ENCODE results near the gene THSD4.
"Not testable (repeated sequence)": the region's sequence is repeated elsewhere in the genome, so short reads cannot be mapped to it uniquely, and the experiment has no call there.

The THSD4 gene

DNA sequence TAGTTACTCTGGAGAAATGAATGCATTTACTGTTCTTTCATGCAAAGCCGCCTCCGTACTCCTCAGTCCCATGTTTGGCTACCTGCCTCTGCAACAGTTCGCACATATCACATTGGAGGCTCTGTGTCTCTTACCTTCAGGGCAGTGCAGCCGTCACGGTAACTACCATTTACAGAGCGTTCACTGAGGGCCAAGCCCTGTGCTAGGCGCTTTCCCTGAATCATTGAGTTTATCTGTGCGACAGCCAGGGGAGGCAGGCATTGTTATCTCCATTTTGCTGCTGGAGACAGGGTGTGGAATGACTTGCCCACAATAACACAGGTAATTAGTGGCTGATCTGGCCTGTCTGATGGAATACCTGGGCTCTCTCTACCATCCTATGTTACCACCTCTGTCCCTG is 115.0 kb downstream of the THSD4 start:
- no peak for DNase-seq

DNA sequence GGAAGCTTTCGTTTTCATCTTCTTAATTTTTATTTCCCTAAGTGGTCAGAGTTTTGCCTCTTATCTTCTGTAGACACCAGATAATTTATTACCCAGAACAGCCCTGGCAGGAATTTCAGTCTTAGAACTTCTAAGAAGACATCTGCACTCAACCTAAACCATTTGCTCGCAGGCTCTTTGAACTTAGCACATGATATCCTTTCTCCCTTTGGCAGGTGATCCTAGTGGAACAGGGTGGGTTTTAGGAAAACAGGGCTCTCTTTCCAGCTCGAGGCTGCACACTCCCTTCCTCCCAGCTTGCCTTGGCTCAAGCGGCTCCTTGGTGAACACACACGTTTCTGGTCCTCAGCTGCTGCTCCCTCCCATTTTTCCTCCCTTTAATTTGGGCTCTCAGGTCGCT is 116.5 kb downstream of the THSD4 start:
- no peak for DNase-seq

DNA sequence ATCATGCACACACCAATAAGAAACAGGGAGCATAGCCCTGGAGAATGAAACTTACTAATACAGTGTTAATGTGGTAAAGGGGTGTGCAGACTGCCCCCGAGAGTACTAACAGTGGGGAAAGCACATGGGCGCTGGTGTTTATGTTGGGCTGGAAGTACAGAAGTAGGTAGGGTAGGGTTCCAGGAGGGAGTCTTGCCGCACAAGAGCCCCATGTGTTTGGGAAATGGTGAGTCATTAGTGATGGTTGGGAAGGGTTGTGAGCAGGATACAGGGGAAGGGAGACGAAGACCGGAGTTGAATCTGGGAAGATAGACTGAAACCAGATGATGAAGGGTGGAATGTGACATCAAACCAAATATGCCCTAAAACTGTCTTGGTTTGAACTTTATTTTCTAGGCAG is 117.1 kb downstream of the THSD4 start:
- no peak for DNase-seq

DNA sequence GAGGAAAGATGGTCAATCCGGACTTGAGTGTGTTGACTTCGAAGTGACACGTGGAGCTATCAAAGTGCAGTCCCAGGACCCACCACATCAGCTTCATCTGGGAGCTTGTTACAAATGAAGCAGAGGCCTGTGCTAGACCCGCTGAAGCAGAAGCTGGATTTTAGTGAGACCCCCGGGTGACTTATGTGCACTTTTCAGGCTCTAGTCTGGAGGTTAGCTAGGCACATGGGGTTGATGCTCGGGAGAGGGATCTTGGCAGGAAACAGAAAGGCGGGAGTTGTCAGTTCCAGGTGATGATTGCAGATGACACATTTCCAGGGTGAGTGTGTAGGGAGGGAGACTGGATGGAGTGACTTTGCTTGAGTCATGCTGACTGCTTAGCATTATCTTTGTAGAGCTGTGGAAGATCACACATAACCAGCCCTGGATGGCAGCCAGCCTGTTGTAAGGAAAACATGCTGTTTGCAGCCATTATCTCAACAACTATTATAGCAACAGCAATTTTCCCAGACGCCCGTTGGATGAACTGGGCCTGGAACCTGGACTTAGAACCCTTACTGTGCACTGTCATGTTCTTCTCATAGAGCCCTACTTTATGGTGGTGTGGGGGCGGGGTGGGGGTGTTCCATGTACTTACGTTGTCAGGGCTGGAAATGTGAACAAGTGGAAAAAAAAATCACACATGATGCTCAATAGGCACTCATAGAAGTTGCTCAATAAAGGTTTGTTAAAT is 122.4 kb downstream of the THSD4 start:
- DNase-seq: no peak

DNA sequence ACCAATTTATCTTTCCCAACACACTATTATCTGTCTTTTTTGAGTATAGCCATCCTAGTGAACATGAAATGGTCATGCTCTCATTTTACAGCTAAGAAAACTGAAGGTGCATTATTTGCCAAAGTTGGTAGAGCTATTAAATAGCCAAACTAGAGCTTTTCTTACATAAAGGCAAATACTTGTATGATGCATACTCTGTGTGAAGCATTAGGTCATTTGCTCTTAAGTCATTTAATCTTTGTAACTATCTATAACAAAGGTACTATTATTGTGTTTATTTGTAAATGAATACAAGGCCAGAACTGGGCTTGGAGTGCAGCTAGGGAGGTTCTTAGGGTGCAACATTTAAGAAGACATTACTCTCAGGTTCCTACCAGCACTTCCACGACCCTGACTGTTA is 123.7 kb downstream of the THSD4 start:
- no peak for DNase-seq

DNA sequence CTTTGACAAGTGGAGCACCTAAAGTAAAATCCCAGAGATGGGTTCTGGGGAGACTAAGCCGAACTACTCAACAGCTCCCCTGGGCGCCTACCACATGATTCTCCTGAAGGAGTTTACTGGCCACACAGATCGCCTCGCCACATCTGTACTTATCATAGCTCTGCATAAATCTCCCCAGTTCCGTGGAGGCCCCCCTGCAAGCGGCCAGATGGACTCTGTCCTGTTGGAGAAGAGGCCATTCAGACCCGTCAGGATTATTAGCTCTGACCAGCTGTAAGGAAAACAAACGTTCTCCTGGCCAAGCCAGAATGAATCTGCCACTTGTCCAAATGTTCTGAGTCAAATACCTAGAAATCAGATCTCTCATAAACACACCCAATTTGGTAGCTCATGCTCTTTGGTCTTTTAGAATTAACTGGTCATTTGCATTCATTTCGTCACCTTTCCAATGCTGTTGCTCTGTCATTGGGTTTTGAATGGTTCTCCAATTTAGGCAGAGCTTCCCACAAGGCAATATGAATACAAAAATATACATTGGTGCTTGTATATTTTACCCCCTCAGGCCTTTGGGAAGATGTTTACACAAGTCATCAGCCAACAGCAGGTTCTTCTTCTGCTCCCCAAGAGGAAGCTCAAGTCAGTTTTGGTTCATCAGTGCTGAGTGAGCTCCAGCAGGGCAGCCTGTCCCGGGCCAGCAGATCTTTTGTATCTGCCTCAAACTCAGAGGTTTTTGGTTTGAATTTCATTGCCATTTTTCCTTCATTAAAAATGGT is 124.5 kb downstream of the THSD4 start:
- DNase-seq: no peak

DNA sequence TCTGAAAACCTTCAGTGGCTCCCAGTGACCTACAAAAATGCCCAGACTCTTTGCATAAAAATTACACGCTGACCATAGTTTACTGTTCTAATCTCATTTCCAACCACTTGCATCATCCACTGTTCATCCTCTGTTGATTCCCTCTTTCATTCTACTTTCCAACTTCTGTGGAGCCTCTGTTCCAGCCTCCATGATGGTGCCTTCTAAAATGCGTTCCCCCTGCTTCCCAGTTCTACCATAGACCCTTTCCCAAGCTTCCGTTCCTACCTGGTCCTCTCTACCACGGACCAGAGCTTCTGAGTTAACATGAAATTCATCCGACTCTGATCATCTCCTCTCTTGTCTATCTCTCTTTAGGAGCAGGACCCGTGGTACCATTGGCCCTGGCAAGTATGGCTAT is 127.0 kb downstream of the THSD4 start:
- no peak for DNase-seq

DNA sequence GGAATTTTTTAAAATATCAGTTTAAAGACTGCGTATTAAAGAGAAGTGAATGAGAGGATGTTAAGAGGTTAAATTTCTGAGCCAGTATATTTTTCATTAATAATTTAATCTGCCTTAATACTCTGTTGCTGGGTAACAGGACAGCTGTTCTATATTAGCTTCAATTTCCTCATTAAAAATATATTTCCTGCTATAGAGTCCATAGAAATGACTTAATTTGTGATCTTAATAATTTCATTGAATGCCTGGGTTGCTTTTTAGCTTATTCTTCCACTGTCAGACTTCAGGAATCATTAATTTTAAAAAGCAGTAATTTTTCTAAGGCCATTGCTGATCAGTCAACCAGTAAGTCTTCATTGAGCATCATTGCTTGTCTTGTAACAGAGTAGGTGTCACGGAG is 129.0 kb downstream of the THSD4 start:
- DNase-seq: no peak

DNA sequence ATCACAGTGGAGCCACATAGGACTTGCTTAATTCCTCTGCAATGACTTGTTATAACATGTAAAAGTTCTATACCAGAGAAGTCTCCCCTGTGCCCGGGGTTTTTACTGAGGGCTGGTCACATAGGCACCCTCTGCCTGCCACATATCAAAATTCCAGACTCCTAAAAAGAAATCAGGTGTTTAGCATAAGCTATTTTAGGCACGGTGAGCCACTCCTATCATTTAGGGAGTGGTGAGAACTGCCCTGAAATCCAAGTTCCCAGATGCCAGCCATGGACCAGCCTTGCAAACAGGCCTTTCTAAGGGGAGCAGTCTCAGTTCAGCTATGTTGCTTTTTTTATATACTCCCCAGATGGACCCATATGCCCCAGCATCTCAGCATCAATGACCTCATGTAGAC is 130.3 kb downstream of the THSD4 start:
- DNase-seq: no peak

DNA sequence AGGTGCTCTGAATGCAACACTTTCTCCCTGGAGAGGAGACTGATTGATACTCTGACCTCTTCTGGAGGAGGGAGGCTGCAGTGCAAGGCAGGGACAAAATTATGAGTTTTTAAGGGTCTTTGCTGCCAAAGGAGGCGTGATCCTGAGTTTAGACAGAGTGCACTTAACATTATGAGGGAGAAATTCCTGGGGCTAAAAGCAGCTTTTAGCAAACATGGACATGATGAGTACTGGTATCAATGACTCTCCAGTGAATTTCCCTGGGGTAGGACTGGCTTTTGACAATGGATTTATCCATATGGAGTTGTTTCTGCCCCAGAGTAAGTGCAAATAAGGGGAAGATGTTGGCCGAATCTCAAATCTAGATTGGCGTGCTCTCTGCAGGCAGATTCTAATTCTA is 133.1 kb downstream of the THSD4 start:
- DNase-seq: no peak

DNA sequence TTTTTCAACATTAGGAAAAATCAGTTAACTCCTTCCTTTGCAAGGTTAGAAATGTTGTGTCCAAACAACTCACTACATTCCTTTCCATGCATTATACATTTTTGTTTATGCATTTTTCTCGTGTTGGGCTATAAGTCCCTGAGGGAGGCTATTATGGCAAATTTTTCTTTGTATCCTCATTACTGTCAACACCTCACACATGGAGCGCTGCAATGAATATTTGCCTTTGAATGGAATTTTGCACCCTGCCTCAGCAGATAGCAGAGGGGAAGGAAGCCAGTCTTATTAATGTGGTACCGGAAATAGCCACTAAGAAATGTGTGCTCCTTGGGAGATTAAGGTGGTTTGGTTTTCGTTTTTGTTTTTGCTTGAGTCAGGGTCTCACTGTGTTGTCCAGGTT is 134.7 kb downstream of the THSD4 start:
- DNase-seq: no peak

DNA sequence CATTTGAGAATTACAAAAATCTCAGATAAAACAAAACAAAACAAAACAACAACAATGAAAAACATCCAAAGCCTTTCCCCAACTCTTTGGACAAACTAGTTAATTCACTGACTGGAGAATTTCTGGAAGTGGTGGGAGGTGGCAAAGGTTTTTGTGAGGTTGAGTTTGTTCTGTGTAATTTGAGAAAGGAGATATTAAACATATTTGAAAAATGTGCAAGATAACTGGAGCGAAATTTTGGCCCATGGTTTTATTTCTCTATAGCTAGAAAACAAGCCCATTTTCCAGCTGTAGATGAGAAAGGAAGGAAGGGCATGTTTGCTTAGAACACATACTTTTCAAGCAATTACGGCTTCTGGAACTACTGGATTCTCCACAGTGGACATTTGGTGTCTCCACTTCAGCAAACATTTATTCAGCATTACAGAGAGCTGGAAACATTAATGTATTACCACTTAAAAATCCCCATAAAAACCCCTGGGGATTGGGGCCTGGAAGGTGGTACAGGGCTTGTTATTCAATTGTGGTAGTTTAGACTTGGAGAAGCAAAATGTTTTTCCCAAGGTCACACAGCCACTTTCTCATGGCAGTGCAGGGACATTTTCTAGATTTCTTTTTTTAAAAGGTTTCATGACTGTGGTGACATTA is 135.8 kb downstream of the THSD4 start:
- no peak for DNase-seq

DNA sequence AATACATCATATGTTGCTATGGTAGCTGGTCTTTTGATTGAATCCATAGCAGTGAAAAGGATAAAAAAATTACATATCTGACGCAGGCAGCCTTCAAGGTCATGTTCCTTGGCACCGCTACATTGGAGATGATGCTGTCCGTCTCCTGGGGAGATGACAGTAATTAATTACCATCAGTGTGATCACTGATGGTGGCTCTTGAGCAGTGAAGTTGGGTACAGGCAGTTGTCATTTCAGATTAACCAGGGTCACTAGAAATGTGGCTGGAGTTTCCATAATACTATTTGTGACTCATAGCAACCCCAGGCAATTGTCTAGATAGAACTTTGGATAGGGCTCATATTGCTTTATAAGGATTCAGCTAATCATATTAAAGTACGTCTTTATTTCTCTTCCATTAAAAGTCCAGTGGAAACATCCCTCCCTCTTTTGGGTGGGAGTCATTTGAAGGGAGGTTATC is 136.3 kb downstream of the THSD4 start:
- DNase-seq: no peak

DNA sequence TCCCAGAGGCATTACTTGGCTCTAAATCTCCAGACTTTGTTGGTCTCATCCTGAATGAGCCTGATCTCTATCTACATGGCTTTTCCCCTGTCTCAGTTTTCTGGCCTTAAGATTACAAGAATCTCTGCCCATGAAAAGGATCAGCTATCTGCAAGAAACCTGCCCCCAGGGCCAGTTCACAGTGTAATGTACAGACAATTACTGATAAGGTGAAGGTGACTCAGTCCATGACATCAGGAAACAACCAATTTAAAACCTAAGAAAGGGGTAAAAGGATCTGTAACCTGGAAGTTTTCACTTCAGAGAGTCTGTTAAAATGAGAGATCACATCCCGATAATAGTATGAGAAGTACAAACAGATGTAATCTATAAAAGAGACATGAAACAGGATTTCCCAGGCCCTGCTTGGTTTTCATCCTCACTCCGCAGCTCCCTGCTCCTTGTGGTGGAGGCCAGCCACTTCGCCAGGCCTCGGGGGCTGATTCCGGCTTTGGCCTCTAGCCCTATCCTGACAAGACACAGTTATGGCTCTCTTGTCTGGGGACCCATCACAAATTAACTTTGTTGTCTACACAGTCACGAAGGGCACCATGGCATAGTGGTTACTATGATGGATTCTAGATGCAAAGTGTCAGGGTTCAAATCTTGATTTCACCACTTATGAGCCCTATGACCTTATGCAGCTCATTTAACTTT is 136.9 kb downstream of the THSD4 start:
- no peak for DNase-seq

DNA sequence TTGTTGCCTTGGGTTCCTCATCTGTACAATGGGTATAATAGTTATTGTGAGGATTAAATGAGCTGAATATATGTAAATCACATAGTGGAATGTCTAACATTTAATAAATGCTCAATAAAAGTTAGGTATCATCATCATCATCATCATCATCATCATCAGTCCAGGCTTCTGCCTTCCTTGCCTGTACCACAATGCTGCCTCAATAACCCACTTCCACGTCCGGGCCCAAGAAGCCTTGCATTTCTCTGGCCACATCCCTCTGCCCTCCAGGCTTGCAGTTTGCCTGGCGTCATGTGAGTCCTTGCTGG is 137.4 kb downstream of the THSD4 start:
- no peak for DNase-seq

DNA sequence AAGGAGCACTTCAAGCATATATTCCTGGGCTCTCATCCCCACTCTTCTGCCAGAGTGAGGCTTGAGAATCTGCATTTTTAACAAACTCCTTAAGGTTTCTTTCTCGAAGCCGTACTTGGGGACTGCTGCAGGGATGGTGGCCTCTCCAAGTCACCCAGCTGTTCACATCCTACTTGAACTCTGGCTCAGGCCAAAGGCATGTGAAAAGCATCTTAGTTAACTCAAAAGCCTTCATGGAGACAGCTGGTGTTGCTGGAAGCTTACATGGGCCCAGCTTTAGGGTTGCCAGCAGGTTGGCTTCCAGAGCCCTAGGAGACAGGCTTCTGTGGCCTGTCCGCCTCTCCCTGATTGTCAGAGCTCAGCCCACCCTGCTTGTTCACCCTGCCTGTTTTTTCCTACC is 139.2 kb downstream of the THSD4 start:
- no peak for DNase-seq

DNA sequence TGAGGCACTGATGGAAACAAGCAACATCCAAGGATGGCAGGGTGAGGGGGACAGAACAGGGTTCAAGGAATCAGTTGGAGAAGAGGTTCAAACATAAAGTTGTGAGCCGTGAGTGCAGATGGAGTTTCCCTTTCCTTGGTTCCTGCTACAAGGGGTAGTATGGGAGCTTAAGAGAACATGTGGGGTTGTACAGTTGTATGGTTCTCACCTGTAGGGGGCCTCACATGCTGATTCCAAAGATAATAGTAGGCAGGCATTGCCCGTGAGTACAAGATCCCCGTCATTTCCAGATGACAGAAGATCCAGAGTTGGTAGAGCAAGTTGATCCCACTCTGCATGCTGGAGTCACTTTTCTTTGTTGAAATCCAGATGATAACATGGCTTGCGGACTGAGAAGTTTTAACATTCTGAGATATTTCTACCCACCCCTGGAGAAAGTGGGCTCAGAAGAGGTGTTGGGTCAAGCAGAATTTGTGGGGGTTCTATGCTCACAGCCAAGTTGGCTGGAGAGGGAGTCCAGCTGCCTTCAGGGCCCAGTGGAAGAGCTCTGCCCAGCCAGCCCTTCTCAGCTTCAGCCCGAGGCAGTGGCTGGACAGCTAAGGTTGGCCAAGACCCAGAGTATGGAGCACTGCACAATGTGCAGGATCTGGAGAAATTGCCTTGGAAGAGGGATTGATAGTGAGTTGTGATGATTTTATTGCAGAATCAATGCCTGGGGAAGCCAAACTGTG is 141.8 kb downstream of the THSD4 start:
- no peak for DNase-seq

DNA sequence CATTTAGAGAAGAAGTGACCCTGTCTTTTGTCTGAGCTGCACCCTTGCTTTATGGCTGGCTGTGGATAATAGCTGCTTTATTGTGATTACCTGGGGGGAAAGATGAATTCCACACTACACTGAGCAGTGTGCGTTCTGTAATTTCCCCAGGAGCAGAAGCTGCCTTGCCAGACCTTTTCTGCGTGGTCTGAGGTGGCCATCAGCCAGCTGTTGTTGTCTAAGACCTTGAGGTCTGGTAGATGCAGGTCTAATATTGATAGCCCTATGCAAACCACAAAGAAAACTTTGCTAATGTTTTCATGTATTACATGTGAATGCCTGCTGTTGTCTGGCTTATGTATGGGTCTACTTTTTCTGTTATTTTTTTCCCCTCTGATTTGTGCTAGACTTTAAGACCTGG is 144.6 kb downstream of the THSD4 start:
- DNase-seq: no peak

DNA sequence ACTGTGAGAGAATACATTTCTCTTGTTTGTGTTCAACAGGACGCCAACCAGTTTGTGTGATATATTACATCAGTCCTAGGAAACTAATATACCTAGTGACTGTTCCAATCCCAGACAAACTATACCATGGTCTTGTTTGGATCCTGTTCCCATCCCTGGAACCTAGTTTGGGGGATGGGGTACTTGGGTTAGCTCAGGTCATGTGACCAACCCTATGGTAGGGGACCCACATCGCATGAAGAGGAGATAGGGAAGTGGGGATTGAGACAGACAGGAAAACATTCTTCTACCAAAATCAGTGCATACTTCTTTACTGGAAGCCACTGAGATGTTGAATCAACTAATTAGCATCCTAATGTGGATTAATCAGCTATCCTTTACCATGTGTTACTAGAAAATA is 146.1 kb downstream of the THSD4 start:
- no peak for DNase-seq

DNA sequence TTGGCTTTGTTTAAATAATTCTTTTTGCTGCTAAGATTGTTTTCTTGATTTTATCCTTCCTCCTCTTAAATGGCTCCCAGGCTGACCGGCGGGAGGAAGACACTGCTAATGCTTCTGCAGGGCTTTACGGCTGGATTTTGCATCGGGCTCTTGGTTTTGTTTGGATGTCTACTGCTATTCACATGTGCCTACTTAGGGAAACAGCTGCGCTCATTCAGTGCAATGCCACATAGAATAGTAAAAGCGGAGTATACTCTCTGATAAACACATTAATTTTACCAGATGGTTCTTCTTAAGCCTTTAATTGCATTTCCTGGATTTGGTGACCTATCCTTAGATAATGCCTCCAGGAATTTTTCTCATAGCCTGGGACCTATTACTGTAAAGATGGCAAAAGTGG is 146.6 kb downstream of the THSD4 start:
- DNase-seq: no peak

DNA sequence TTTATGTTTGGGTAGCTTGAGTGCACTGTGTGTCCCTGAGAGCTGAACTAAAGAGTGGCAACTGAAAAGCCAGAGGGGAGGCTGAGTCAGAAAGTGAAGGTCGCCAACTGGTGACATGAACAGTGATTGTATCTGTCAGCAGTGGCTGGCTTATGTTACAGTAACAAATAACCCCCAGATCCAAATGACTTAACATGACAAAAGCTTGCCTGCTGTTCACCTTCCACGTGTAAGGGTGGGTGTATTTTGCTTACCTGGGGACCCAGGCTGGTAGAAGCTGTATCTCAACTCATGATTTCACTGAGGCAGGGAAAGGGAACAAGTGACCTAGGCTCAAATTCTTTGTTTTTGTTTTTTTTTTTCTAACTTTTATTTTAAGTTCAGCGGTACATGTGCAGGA is 147.3 kb downstream of the THSD4 start:
- DNase-seq: no peak

DNA sequence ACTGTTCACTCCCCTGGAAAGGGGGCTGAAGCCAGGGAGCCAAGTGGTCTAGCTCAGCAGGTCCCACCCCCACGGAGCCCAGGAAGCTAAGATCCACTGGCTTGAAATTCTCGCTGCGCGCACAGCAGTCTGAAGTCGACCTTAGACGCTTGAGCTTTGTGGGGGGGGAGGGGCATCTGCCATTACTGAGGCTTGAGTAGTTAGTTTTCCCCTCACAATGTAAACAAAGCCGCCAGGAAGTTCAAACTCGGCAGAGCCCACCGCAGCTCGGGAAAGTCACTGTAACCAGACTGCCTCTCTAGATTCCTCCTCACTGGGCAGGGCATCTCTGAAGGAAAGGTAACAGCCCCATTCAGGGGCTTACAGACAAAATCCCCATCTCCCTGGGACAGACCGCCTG is 150.3 kb downstream of the THSD4 start:
- not testable (repeated sequence) for DNase-seq

DNA sequence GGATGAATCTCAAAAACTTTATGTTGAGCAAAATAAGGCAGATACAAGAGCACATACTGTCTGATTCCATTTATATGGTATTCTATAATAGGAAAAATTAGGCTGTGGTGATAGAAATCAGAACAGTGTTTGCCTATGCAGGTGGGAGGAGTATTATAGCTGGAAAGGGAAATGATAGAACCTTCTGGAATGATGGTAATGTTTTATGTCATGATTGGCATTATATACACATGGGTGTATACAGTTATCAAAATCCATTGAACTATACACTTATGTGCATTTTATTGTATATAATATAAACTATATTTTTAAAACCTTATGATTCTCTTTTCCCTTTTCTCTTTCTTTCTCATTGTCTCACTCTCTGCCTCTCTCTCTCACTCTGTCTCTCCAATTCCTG is 156.1 kb downstream of the THSD4 start:
- DNase-seq: no peak

All from stimulated activated CD8-positive, alpha-beta memory T cell treated with anti-CD3 and anti-CD28 coated beads, Interleukin-4, amount 100 ng/mL, for 48 hours (primary cell).